CD4-positive, alpha-beta T cell (primary cell): ENCODE data around the gene PIR. TPM values are rescaled to one million over a fixed set of nuclear protein-coding genes. Genes with fewer than 3 reads are reported as not detected.

ENCODE experiments used
- ATAC-seq: fragments of 200-7000 bp; cut with Tn5 transposase; one replicate; pipeline ENCODE4 v1.10.0; 2022; ENCODE audit warnings: mild to moderate bottlenecking; ENCODE audit not compliant: poor library complexity
- CTCF ChIA-PET: fragments of 350-600 bp; sonication (Branson Sonifier 250); formaldehyde crosslinking; loops from one replicate; lab custom pipeline; 2021; ENCODE audit warnings: antibody characterized with exemption, inconsistent platforms; lab: Charles Lee
- POLR2A ChIA-PET: fragments of 350-600 bp; sonication (Branson Sonifier 250); formaldehyde crosslinking; loops from one replicate; lab custom pipeline; 2021; ENCODE audit warnings: antibody characterized with exemption, inconsistent platforms; lab: Charles Lee
- DNase-seq, 14 experiments: peaks; one replicate each; pipeline ENCODE4 v3.0.0-alpha.2; 2013 to 2020; ENCODE audit warnings: mixed read lengths in 2 of 14
- H3K27ac ChIP-seq, 2 donors: one replicate each; pipeline versions ENCODE4 v1.5.1 to v1.7.0; 2013; ENCODE audit warnings: low read length in 2 of 2, low read depth in 1 of 2, mild to moderate bottlenecking in 1 of 2
- H3K27me3 ChIP-seq, 2 experiments: 1 replicate in 1 of 2; 2 replicates in 1 of 2; pipeline versions ENCODE4 v1.6.1 to v1.7.0; 2013; ENCODE audit warnings: low read length in 2 of 2, control low read depth in 1 of 2, mild to moderate bottlenecking in 1 of 2, moderate library complexity in 1 of 2; ENCODE audit not compliant: insufficient read depth in 2 of 2, control insufficient read depth in 1 of 2
- H3K36me3 ChIP-seq: one replicate; pipeline ENCODE4 v1.6.1; 2013; ENCODE audit warnings: low read length, control low read depth; ENCODE audit not compliant: insufficient read depth
- H3K4me1 ChIP-seq: one replicate; pipeline ENCODE4 v1.6.1; 2013; ENCODE audit warnings: low read length, control low read depth; ENCODE audit not compliant: insufficient read depth
- H3K4me3 ChIP-seq: one replicate; pipeline ENCODE4 v1.5.1; 2013; ENCODE audit warnings: mild to moderate bottlenecking, low read length, moderate library complexity
- H3K9me3 ChIP-seq, 2 experiments: 1 replicate in 1 of 2; 2 replicates in 1 of 2; pipeline versions ENCODE4 v1.6.1 to v1.7.0; 2013; ENCODE audit warnings: low read length in 2 of 2, mild to moderate bottlenecking in 2 of 2, control low read depth in 1 of 2, moderate library complexity in 1 of 2; ENCODE audit not compliant: control insufficient read depth in 1 of 2, insufficient read depth in 1 of 2
- H3K27ac Mint-ChIP-seq: one replicate; pipeline ENCODE4 v1.8.0; 2020; ENCODE audit warnings: mixed read lengths
- H3K27me3 Mint-ChIP-seq: one replicate; pipeline ENCODE4 v1.8.0; 2021; ENCODE audit warnings: mixed read lengths
- H3K36me3 Mint-ChIP-seq: one replicate; pipeline ENCODE4 v1.8.0; 2021; ENCODE audit warnings: low read depth, mixed read lengths
- H3K4me1 Mint-ChIP-seq: one replicate; pipeline ENCODE4 v1.8.0; 2021; ENCODE audit warnings: low read depth, mixed read lengths
- H3K4me3 Mint-ChIP-seq: one replicate; pipeline ENCODE4 v1.8.0; 2020; ENCODE audit warnings: mild to moderate bottlenecking, mixed read lengths
- H3K9me3 Mint-ChIP-seq: one replicate; pipeline ENCODE4 v1.8.0; 2020; ENCODE audit warnings: mixed read lengths
- CTCF ChIP-seq: fragments of 200-600 bp; IDR thresholded peaks from one replicate; pipeline ENCODE4 v1.8.0; 2022; ENCODE audit warnings: antibody characterized with exemption, mild to moderate bottlenecking
- intact Hi-C, 2 experiments: fragments of 100-400 bp; cut with DNase I in 1 of 2; cut with micrococcal nuclease in 1 of 2; formaldehyde crosslinking; loops; one replicate each; pipeline versions ENCODE4 v1.15.1 to v1.9.0; 2023 to 2025; cut with DNase I, micrococcal nuclease
- total RNA-seq, 174 experiments: library from RNA in 2 of 174; stranded (reverse) in 2 of 174; gene quantifications; one replicate each; pipeline ENCODE4 v1.2.3 and lab custom pipeline; 2021 to 2026

The PIR gene
- total RNA-seq, 2 experiments from 2014 or later = not detected

- H3K36me3 Mint-ChIP-seq = no peaks in the 10 kb centered on the region
- ChIA-PET CTCF (interaction anchor here (0.6 to 0.7 kb wide), 2 partner anchors 16 to 30 kb away, joined by 4 read pairs; no protein-coding TSS in a partner anchor), POLR2A (no interaction called here)
- intact Hi-C loops = loop anchor here (10.0 kb wide), 4 partner anchors 156 to 1196 kb away; no protein-coding TSS in a partner anchor
- Histone ChIP-seq H3K27me3 (peaks cover 2 to 13% of the 10 kb centered on the region in 2 experiments), H3K4me3 (no peak overlapping the region), H3K27ac (no peak overlapping the region), H3K4me1 (peaks cover under 1% of the 10 kb centered on the region), H3K36me3 (no peaks in the 10 kb centered on the region), H3K9me3 (no peaks in the 10 kb centered on the region)
- DNase-seq = no peak
- no peaks in the 10 kb centered on the region for H3K9me3 Mint-ChIP-seq
- no peak overlapping the region for H3K27ac Mint-ChIP-seq
- no peak overlapping the region for H3K4me3 Mint-ChIP-seq
- H3K4me1 Mint-ChIP-seq = no peaks in the 10 kb centered on the region
- no peak for ATAC-seq
- peaks cover 17% of the 10 kb centered on the region for H3K27me3 Mint-ChIP-seq
- TF ChIP-seq CTCF = no peak
These were observed 5.6 kb upstream of the PIR start for GRCh38 chrX:15498741-15499140.

GRCh38 chrX:15497865-15498264 is 4.7 kb upstream of the PIR start:
- Histone ChIP-seq H3K27me3 (peaks cover 0 to 14% of the 10 kb centered on the region in 2 experiments), H3K4me3 (no peak overlapping the region), H3K9me3 (no peaks in the 10 kb centered on the region), H3K4me1 (peaks cover 9% of the 10 kb centered on the region), H3K27ac (no peak overlapping the region), H3K36me3 (no peaks in the 10 kb centered on the region)
- POLR2A ChIA-PET = no interaction called here
- ATAC-seq (peak; percentile 51), DNase-seq (peak; percentile 7 to 65 (median 27))
- intact Hi-C loops = loop anchor here (10.0 kb wide), 4 partner anchors 157 to 1197 kb away; no protein-coding TSS in a partner anchor
- H3K36me3 Mint-ChIP-seq = no peaks in the 10 kb centered on the region
- no peaks in the 10 kb centered on the region for H3K4me1 Mint-ChIP-seq
- CTCF ChIA-PET = no interaction called here
- peak; percentile 61 for TF ChIP-seq CTCF
- H3K9me3 Mint-ChIP-seq = no peaks in the 10 kb centered on the region
- H3K27ac Mint-ChIP-seq = no peak overlapping the region
- H3K4me3 Mint-ChIP-seq = no peak overlapping the region
- H3K27me3 Mint-ChIP-seq = peaks cover 22% of the 10 kb centered on the region

- H3K27ac ChIP-seq = no peak overlapping the region
- intact Hi-C loops = loop anchor here (10.0 kb wide), 4 partner anchors 158 to 1198 kb away; no protein-coding TSS in a partner anchor
- no peak overlapping the region for H3K4me3 Mint-ChIP-seq
- peaks cover 9% of the 10 kb centered on the region for H3K4me1 ChIP-seq
- no peak overlapping the region for H3K4me3 ChIP-seq
- TF ChIP-seq CTCF = no peak
- no peak overlapping the region for H3K27ac Mint-ChIP-seq
- ChIA-PET POLR2A (no interaction called here), CTCF (no interaction called here)
- H3K27me3 ChIP-seq = peaks cover 0 to 14% of the 10 kb centered on the region in 2 experiments
- H3K9me3 ChIP-seq = no peaks in the 10 kb centered on the region
- peaks cover 12% of the 10 kb centered on the region for H3K27me3 Mint-ChIP-seq
- no peaks in the 10 kb centered on the region for H3K36me3 ChIP-seq
- no peaks in the 10 kb centered on the region for H3K36me3 Mint-ChIP-seq
- no peaks in the 10 kb centered on the region for H3K9me3 Mint-ChIP-seq
- H3K4me1 Mint-ChIP-seq = no peaks in the 10 kb centered on the region
- DNase-seq (no peak), ATAC-seq (no peak)
These were observed 3.7 kb upstream of the PIR start for GRCh38 chrX:15496824-15497223.
